Measurements from ENCODE around the gene INPP4B.

Gene INPP4B

GRCh38 chr4:142130666-142131065 lies 715.4 kb downstream of the INPP4B start:
- H3K4me3 ChIP-seq (ENCODE audit: low read length), result no peak overlapping the region
- H3K79me2 ChIP-seq (ENCODE audit: low read length), result no peaks in the 10 kb centered on the region
- H3K27me3 ChIP-seq (ENCODE audit: low read depth, low read length), result no peaks in the 10 kb centered on the region
- no peak overlapping the region for H3K4me2 ChIP-seq (ENCODE audit: low read length)
- no peak overlapping the region for H3K27ac ChIP-seq (ENCODE audit: low read length)
- H3K9ac ChIP-seq (ENCODE audit: low read length), result no peak overlapping the region
- no peaks in the 10 kb centered on the region for H3K9me3 ChIP-seq (ENCODE audit: insufficient read depth, low read length)
- H4K20me1 ChIP-seq (ENCODE audit: insufficient read depth, low read length), result no peaks in the 10 kb centered on the region
- TF ChIP-seq EZH2phosphoT487 (IDR thresholded peaks at IDR 0.05; ENCODE audit: low read depth), result no peak
- TF ChIP-seq, protein P1, sequence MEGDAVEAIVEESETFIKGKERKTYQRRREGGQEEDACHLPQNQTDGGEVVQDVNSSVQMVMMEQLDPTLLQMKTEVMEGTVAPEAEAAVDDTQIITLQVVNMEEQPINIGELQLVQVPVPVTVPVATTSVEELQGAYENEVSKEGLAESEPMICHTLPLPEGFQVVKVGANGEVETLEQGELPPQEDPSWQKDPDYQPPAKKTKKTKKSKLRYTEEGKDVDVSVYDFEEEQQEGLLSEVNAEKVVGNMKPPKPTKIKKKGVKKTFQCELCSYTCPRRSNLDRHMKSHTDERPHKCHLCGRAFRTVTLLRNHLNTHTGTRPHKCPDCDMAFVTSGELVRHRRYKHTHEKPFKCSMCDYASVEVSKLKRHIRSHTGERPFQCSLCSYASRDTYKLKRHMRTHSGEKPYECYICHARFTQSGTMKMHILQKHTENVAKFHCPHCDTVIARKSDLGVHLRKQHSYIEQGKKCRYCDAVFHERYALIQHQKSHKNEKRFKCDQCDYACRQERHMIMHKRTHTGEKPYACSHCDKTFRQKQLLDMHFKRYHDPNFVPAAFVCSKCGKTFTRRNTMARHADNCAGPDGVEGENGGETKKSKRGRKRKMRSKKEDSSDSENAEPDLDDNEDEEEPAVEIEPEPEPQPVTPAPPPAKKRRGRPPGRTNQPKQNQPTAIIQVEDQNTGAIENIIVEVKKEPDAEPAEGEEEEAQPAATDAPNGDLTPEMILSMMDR (IDR thresholded peaks at IDR 0.05; ENCODE audit: low read depth, low read length), result no peak
- H3K36me3 ChIP-seq (replicated peaks; ENCODE audit: low read depth, low read length), result no peaks in the 10 kb centered on the region
- no peak overlapping the region for H2AFZ ChIP-seq (ENCODE audit: low read depth, low read length)
- no peaks in the 10 kb centered on the region for H3K4me1 ChIP-seq (ENCODE audit: low read length)

- Histone ChIP-seq H3K4me3 (ENCODE audit: low read length) (no peak overlapping the region), H3K4me1 (ENCODE audit: low read length) (peaks cover 7% of the 10 kb centered on the region), H3K27ac (ENCODE audit: low read length) (no peak overlapping the region), H3K36me3 (replicated peaks; ENCODE audit: low read depth, low read length) (no peaks in the 10 kb centered on the region), H2AFZ (ENCODE audit: low read depth, low read length) (no peak overlapping the region), H3K4me2 (ENCODE audit: low read length) (no peak overlapping the region), H4K20me1 (ENCODE audit: insufficient read depth, low read length) (no peaks in the 10 kb centered on the region), H3K27me3 (ENCODE audit: low read depth, low read length) (no peaks in the 10 kb centered on the region), H3K9ac (ENCODE audit: low read length) (no peak overlapping the region), H3K9me3 (ENCODE audit: insufficient read depth, low read length) (no peaks in the 10 kb centered on the region), H3K79me2 (ENCODE audit: low read length) (no peaks in the 10 kb centered on the region)
- TF ChIP-seq, protein P1 (IDR thresholded peaks at IDR 0.05; ENCODE audit: low read depth, low read length), result no peak
- TF ChIP-seq EZH2phosphoT487 (IDR thresholded peaks at IDR 0.05; ENCODE audit: low read depth), result no peak
Observed at GRCh38 chr4:142129931-142130330, 716.2 kb downstream of the INPP4B start.

GRCh38 chr4:142129473-142129872 lies 716.6 kb downstream of the INPP4B start:
- Histone ChIP-seq H4K20me1 (ENCODE audit: insufficient read depth, low read length) (no peaks in the 10 kb centered on the region), H3K27ac (ENCODE audit: low read length) (no peak overlapping the region), H3K9ac (ENCODE audit: low read length) (no peak overlapping the region), H3K9me3 (ENCODE audit: insufficient read depth, low read length) (no peaks in the 10 kb centered on the region), H2AFZ (ENCODE audit: low read depth, low read length) (no peak overlapping the region), H3K4me2 (ENCODE audit: low read length) (no peak overlapping the region), H3K4me3 (ENCODE audit: low read length) (no peak overlapping the region), H3K36me3 (replicated peaks; ENCODE audit: low read depth, low read length) (no peaks in the 10 kb centered on the region), H3K27me3 (ENCODE audit: low read depth, low read length) (no peaks in the 10 kb centered on the region), H3K79me2 (ENCODE audit: low read length) (no peaks in the 10 kb centered on the region), H3K4me1 (ENCODE audit: low read length) (peaks cover 11% of the 10 kb centered on the region)
- TF ChIP-seq EZH2phosphoT487 (IDR thresholded peaks at IDR 0.05; ENCODE audit: low read depth), result no peak
- TF ChIP-seq, protein P1 (IDR thresholded peaks at IDR 0.05; ENCODE audit: low read depth, low read length), result no peak

DNA sequence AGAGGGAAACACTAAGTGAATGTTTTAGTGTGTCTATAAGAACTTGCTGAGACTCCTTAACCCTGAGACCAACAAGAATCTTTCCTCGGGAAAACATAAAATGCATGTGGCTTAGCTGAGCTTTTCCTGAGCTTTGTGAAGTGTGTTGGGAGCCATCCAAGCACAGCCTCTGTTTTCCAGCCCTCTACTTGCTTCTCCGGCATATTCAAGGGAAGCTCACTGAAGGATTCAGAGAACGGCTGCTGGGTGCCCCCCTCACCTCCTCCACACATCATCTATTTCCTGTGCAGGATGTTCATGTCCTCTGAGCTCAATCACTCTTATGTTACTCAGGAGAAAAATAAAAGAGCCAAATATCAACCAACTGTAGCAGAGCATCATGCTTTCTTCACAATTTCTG lies 717.6 kb downstream of the INPP4B start:
- Histone ChIP-seq H3K27ac (ENCODE audit: low read length) (no peak overlapping the region), H3K4me1 (ENCODE audit: low read length) (peaks cover 16% of the 10 kb centered on the region), H4K20me1 (ENCODE audit: insufficient read depth, low read length) (no peaks in the 10 kb centered on the region), H3K4me2 (ENCODE audit: low read length) (no peak overlapping the region), H3K9me3 (ENCODE audit: insufficient read depth, low read length) (no peaks in the 10 kb centered on the region), H3K27me3 (ENCODE audit: low read depth, low read length) (no peaks in the 10 kb centered on the region), H3K9ac (ENCODE audit: low read length) (no peak overlapping the region), H3K79me2 (ENCODE audit: low read length) (no peaks in the 10 kb centered on the region), H3K4me3 (ENCODE audit: low read length) (no peak overlapping the region), H3K36me3 (replicated peaks; ENCODE audit: low read depth, low read length) (no peaks in the 10 kb centered on the region), H2AFZ (ENCODE audit: low read depth, low read length) (no peak overlapping the region)
- TF ChIP-seq, protein P1 (IDR thresholded peaks at IDR 0.05; ENCODE audit: low read depth, low read length), result no peak
- no peak for TF ChIP-seq EZH2phosphoT487 (IDR thresholded peaks at IDR 0.05; ENCODE audit: low read depth)
